ENCODE measurements around the gene GRIN2A.

DNA sequence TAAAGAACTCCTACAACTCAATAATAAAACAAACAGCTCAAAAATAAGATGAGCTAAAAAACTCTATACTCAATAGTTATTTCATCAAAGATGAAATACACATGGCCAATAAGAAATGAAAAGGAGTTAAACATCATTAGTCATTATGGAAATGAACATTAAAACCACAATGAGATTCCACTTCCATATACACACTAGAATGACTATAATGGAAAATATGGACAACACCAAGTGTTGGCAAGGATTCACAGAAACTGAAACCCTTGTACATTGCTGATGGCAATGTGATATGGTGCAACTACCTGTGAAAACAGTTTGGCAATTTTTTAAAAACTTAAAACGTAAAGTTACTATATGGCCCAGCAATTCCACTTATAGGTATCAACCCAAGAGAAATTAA lies 91.4 kb downstream of the GRIN2A start:
- TF ChIP-seq ZNF274 (IDR thresholded peaks at IDR 0.05; ENCODE audit: low read depth, low read length) = no peak
- TF ChIP-seq SUZ12 (IDR thresholded peaks at IDR 0.05; ENCODE audit: extremely low read depth, insufficient read depth, insufficient read length) = no peak
- TF ChIP-seq YY1 (IDR thresholded peaks at IDR 0.05; ENCODE audit: insufficient read depth, insufficient read length) = no peak

All from NT2/D1 (cell line).